Colonic mucosa (tissue), 4 donors: Measurements from ENCODE around the gene RASGRP2. TPM values are rescaled to one million over a fixed set of nuclear protein-coding genes. Genes with fewer than 3 reads are reported as not detected.

Experiments
- DNase-seq: peaks from one replicate; pipeline ENCODE4 v3.0.0-alpha.2; 2020
- H3K27ac ChIP-seq: fragments of 200-600 bp; one replicate; pipeline ENCODE4 v1.8.0; 2021
- H3K27me3 ChIP-seq: fragments of 200-600 bp; one replicate; pipeline ENCODE4 v1.8.0; 2021
- H3K36me3 ChIP-seq: fragments of 200-600 bp; one replicate; pipeline ENCODE4 v1.8.0; 2021
- H3K4me1 ChIP-seq: fragments of 200-600 bp; one replicate; pipeline ENCODE4 v1.8.0; 2021; ENCODE audit warnings: mild to moderate bottlenecking
- H3K4me3 ChIP-seq: fragments of 200-600 bp; one replicate; pipeline ENCODE4 v1.8.0; 2021
- H3K9ac ChIP-seq, 2 donors: one replicate each; pipeline ENCODE4 v1.7.0; 2013; ENCODE audit warnings: control low read depth in 2 of 2, low read depth in 2 of 2, low read length in 2 of 2
- H3K9me3 ChIP-seq: fragments of 200-600 bp; one replicate; pipeline ENCODE4 v1.8.0; 2021
- intact Hi-C: fragments of 100-400 bp; cut with DNase I; formaldehyde crosslinking; loops from one replicate; pipeline ENCODE4 v1.14.1; 2022
- total RNA-seq, 2 donors: library from RNA; stranded (reverse); fragmentation: NEBNext Ultra II Directional in 1 of 2; extraction: Animal tissue kit (Norgen Biotek cat#: 25700) in 1 of 2; gene quantifications; one replicate each; pipeline ENCODE4 v1.2.1, GENCODE V29; 2021
- TF ChIP-seq, protein P1 (sequence below): fragments of 200-600 bp; IDR thresholded peaks from one replicate; pipeline ENCODE4 v1.8.0; 2022; ENCODE audit warnings: antibody characterized with exemption, mild to moderate bottlenecking
- donor health status: healthy.
- donor health status: DM: no; HTN: no; CAD: no.
- donor health status: DM: no; HTN: no; CAD: no.

RASGRP2 gene
- total RNA-seq, 2 donors from 2014 or later = 2.8 to 3.5 TPM

DNA sequence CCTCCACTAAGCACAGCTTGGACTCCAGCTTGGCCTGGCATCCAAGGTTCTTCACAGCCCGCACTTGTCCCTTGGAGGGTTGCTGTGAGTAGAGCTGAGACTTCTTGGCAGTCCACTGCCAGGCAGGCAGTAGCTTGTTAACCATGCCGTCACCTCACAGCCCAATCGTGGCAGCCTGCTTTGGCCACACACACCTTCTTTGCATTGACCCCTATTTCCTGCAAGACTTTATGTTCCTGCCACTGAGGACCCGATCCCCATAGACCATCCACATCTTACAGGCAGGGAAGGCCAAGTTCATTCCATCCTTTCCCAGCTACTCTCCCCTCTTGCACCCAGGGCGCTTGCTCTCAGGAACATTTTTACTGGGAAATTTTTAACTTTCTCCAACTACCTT is 18.3 kb upstream of the RASGRP2 start:
- no peaks in the 10 kb centered on the region for H3K27me3 ChIP-seq
- intact Hi-C loops = no loop called here
- no peak overlapping the region for H3K27ac ChIP-seq
- H3K4me1 ChIP-seq = peaks cover 7% of the 10 kb centered on the region
- TF ChIP-seq, protein P1, sequence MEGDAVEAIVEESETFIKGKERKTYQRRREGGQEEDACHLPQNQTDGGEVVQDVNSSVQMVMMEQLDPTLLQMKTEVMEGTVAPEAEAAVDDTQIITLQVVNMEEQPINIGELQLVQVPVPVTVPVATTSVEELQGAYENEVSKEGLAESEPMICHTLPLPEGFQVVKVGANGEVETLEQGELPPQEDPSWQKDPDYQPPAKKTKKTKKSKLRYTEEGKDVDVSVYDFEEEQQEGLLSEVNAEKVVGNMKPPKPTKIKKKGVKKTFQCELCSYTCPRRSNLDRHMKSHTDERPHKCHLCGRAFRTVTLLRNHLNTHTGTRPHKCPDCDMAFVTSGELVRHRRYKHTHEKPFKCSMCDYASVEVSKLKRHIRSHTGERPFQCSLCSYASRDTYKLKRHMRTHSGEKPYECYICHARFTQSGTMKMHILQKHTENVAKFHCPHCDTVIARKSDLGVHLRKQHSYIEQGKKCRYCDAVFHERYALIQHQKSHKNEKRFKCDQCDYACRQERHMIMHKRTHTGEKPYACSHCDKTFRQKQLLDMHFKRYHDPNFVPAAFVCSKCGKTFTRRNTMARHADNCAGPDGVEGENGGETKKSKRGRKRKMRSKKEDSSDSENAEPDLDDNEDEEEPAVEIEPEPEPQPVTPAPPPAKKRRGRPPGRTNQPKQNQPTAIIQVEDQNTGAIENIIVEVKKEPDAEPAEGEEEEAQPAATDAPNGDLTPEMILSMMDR = no peak
- H3K9me3 ChIP-seq = no peaks in the 10 kb centered on the region
- no peak for DNase-seq
- H3K9ac ChIP-seq = no peak overlapping the region
- H3K4me3 ChIP-seq = no peak overlapping the region
- peaks cover 25% of the 10 kb centered on the region for H3K36me3 ChIP-seq

DNA sequence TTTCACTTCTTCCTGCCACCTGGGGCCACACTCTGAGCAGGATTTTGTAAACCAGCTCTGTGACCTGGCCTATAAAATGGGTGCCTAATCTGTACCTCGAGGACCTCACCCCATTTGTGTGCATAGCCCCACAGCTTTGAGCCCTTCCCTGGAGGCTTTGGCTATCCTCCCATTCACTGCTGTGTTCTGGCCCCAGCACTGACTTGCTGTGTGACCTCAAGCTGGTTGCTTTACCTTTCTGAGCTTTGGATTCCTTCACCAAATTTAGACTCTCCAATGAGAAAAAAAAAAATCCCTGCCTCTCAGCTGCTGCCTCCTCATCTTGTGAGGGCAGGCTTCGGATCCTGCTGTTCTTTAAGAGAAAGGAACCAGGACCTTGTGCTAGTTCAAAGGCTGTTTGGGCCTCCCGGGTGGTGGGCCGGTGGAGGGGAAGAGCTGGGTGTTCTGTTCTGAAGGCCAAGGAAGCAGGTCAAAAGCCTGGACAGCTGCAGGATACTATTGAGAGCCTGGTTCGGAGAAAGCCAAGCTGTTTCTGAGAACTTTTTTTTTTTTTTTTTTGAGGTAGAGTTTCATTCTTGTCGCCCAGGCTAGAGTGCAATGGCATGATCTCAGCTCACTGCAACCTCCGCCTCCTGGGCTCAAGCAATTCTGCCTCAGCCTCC is 16.9 kb upstream of the RASGRP2 start:
- intact Hi-C loops = no loop called here
- H3K9me3 ChIP-seq = no peaks in the 10 kb centered on the region
- H3K27ac ChIP-seq = no peak overlapping the region
- no peak for DNase-seq
- peaks cover 7% of the 10 kb centered on the region for H3K4me1 ChIP-seq
- TF ChIP-seq, protein P1 = no peak
- no peak overlapping the region for H3K9ac ChIP-seq
- H3K4me3 ChIP-seq = no peak overlapping the region
- H3K27me3 ChIP-seq = no peaks in the 10 kb centered on the region
- peaks cover 14% of the 10 kb centered on the region for H3K36me3 ChIP-seq

DNA sequence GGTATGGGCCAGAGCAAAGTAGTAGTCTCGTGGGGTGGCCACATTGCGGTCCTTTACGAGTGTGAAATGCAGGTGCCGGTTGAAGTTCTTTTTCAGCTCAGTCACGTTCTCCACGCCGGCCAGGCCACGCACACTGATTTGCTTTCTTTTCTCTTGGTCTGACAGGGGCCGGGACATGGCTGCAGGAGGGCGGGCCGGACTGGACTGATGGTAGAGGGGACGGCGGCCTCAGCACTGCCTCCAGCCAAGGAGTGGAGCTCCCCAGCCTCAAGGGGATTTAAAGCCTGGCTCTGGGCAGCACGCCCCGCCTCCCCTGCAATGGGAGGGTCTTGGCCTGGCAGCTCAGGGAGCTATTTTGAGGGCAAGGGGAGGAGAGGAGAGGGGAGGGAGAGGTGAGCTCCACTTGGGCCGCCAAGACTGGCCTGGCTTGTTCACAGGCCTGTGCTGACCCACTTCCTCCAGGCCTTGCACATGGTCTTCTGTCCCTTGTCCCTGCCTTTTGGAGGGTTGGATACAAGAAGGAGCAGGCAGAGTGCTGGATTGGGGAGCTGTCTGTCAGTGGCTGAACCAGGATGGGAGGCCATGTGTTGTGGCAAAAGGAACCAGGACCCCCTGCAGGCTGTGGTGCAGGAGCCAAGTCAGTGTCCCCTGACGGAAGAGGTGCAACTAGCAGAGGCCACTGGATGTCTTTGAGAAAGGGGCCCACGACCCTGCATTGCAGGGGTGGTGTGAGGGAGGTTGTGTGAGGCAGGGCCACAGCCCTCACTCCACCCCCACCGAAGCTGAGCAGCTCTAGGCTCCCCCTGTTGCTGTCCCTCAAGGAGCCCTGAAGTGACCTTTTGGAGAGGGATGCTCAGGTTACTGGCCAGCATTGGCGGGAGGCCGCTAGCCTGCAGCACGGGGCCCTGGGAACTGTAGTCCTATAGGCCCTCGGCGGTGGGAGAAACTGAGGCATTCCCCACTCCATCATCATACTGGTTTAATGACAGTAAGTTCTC is 16.1 kb upstream of the RASGRP2 start, which contains the start of gene PYGM:
Gene PYGM (minus strand): TSS at position 253 of the 998 bp plus-strand sequence. CDS start 76 bp downstream, at position 177.
- Histone ChIP-seq H3K27me3 (no peaks in the 10 kb centered on the region), H3K27ac (no peak within 1 kb of the TSS), H3K9ac (peak within 1 kb of the TSS in 1 of 2 donors; percentile 14), H3K36me3 (peaks cover 5% of the 10 kb centered on the region), H3K4me1 (peaks cover 7% of the 10 kb centered on the region), H3K9me3 (no peaks in the 10 kb centered on the region), H3K4me3 (no peak within 1 kb of the TSS)
- intact Hi-C loops = no loop called here
- DNase-seq = peak; percentile 45
- TF ChIP-seq, protein P1 = no peak

DNA sequence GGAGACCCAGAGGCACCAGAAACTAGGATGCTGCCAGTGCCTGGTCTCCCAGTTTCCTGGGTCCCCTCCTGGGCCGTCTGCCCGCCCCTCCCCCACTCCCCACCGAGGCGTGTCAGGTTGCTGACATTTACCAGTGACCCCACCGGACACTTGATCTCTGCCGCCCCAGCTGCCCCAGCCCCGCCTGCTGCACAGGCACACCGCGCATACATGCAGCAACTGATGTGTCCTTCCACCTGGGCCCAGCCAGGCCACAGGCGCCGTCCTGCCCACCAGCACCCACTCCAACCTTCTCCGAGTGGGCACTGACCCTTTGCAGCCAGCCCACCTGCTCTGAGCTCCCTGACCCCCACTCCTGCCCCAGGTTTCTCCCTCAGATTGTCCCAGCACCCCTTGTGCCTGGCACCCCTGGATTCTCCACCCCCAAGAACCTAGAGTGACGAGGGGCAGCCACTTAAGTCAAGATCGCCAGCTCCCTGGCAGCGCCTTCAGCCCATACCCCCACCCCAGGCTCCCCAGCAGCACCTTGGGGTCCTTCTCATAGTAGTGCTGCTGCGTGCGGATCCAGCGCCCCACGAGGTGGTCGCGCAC is 15.3 kb upstream of the RASGRP2 start:
- TF ChIP-seq, protein P1 = no peak
- Histone ChIP-seq H3K9me3 (no peaks in the 10 kb centered on the region), H3K27ac (no peak overlapping the region), H3K4me1 (peaks cover 7% of the 10 kb centered on the region), H3K9ac (no peak overlapping the region), H3K36me3 (peaks cover 4% of the 10 kb centered on the region), H3K27me3 (no peaks in the 10 kb centered on the region), H3K4me3 (no peak overlapping the region)
- DNase-seq = no peak
- intact Hi-C loops = no loop called here

DNA sequence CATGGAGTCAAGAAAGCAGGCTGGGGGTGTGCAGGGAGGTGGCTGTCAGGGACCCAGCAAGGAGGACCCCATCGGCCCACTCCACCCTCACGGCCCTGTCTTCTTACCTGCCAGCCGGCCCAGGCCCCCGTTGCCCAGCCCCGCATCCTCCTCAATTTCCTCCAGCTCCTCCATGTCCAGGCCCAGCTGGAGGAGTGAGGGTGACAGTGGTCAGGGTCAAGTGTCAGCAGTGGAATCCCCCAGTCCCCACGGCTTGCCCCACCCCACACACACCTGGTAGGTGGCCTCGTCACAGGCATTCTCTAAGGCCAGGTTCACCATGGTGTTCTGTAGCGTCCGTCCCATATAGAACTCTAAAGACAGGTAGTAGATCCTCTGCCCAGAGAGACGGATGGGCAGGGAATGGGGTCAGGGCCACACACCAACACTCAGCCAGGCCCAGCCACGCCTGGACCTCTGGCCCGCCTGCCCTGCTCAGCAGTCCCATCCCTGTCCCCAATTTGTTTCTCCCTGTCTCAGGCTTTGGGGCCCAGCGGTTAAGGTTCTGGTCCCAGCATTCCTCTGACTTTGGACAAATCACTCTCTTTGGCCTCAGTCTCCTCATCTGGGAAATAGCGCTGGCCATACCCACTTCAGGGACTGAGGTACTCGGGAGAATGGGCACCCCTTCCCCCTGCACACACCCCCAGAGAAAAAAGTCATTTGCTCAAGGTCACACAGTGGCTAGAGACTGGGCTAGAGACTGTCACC is 14.6 kb upstream of the RASGRP2 start:
- peaks cover 5% of the 10 kb centered on the region for H3K4me1 ChIP-seq
- DNase-seq = no peak
- H3K36me3 ChIP-seq = peaks cover under 1% of the 10 kb centered on the region
- no peak overlapping the region for H3K27ac ChIP-seq
- TF ChIP-seq, protein P1 = no peak
- H3K4me3 ChIP-seq = no peak overlapping the region
- intact Hi-C loops = no loop called here
- H3K27me3 ChIP-seq = no peaks in the 10 kb centered on the region
- no peaks in the 10 kb centered on the region for H3K9me3 ChIP-seq
- no peak overlapping the region for H3K9ac ChIP-seq
